ENCODE data around the gene TRIM14.

DNA sequence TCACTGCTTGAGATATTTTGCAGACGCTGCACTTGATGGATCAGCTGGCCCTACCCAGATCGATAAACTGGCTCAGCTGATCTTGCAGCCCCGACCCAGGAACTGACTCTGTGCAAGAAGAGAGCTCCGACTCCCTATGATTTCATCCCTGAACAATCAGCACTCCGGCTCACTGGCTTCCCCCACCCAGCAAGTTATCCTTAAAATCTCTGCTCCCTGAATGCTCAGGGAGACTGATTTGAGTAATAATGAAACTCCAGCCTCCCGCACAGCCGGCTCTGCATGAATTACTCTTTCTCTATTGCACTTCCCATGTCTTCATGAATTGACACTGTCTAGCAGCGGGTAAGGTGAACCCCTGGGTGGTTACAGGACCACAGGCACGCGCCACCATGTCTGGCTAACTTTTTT is 79.4 kb downstream of the TRIM14 start:
- TF ChIP-seq SUZ12 (IDR thresholded peaks at IDR 0.05) (no peak), SP1 (IDR thresholded peaks at IDR 0.05) (no peak), CTBP1 (IDR thresholded peaks at IDR 0.05; ENCODE audit: borderline replicate concordance) (no peak), FOXK2 (IDR thresholded peaks at IDR 0.05) (no peak), BHLHE40 (IDR thresholded peaks at IDR 0.05; ENCODE audit: borderline replicate concordance) (no peak), FOXM1 (IDR thresholded peaks at IDR 0.05; ENCODE audit: borderline replicate concordance) (no peak), ELF4 (IDR thresholded peaks at IDR 0.05) (no peak), FOXA1 (IDR thresholded peaks at IDR 0.05) (no peak), NFRKB (IDR thresholded peaks at IDR 0.05) (no peak), TARDBP (IDR thresholded peaks at IDR 0.05) (no peak), ARNT (IDR thresholded peaks at IDR 0.05) (no peak), L3MBTL2 (conservative IDR thresholded peaks at IDR 0.05) (no peak), ZNF384 (IDR thresholded peaks at IDR 0.05) (no peak)
- TF ChIP-seq, protein P1, sequence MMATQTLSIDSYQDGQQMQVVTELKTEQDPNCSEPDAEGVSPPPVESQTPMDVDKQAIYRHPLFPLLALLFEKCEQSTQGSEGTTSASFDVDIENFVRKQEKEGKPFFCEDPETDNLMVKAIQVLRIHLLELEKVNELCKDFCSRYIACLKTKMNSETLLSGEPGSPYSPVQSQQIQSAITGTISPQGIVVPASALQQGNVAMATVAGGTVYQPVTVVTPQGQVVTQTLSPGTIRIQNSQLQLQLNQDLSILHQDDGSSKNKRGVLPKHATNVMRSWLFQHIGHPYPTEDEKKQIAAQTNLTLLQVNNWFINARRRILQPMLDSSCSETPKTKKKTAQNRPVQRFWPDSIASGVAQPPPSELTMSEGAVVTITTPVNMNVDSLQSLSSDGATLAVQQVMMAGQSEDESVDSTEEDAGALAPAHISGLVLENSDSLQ (IDR thresholded peaks at IDR 0.05) = no peak

Measured in HEK293T (cell line).